Osteocyte (in vitro differentiated cells): ENCODE results near the gene TNPO2. TPM values are rescaled to one million over a fixed set of nuclear protein-coding genes. Genes with fewer than 3 reads are reported as not detected.

ENCODE experiments used
- DNase-seq: peaks from one replicate; pipeline ENCODE4 v3.0.0; 2021; ENCODE audit warnings: mixed read lengths; ENCODE audit not compliant: unreplicated experiment; ENCODE audit errors: extremely low spot score
- H3K27ac Mint-ChIP-seq: one replicate; pipeline ENCODE4 v1.8.0; 2021; ENCODE audit warnings: mild to moderate bottlenecking, mixed read lengths; ENCODE audit not compliant: unreplicated experiment
- H3K27me3 Mint-ChIP-seq: one replicate; pipeline ENCODE4 v1.8.0; 2021; ENCODE audit warnings: mixed read lengths; ENCODE audit not compliant: unreplicated experiment
- H3K36me3 Mint-ChIP-seq: one replicate; pipeline ENCODE4 v1.8.0; 2021; ENCODE audit warnings: mixed read lengths; ENCODE audit not compliant: unreplicated experiment
- H3K4me1 Mint-ChIP-seq: one replicate; pipeline ENCODE4 v1.8.0; 2021; ENCODE audit warnings: mixed read lengths; ENCODE audit not compliant: unreplicated experiment
- H3K4me3 Mint-ChIP-seq: one replicate; pipeline ENCODE4 v1.8.0; 2021; ENCODE audit warnings: mild to moderate bottlenecking, moderate library complexity, mixed read lengths; ENCODE audit not compliant: unreplicated experiment
- H3K9me3 Mint-ChIP-seq: one replicate; pipeline ENCODE4 v1.8.0; 2021; ENCODE audit warnings: mixed read lengths; ENCODE audit not compliant: unreplicated experiment
- total RNA-seq: library from RNA; stranded (reverse); gene quantifications from 2 replicates; pipeline ENCODE4 v1.2.1, GENCODE V29; 2021
- TF ChIP-seq, protein P1 (sequence below): fragments of 200-600 bp; sonication (generic); IDR thresholded peaks from 2 replicates; pipeline ENCODE4 v1.5.0; 2021; ENCODE audit warnings: antibody characterized with exemption, mild to moderate bottlenecking, moderate library complexity

TNPO2 gene
- total RNA-seq, 1 donor from 2014 or later = 93.3 TPM

- peaks cover 26% of the 10 kb centered on the region for H3K4me1 Mint-ChIP-seq
- no peaks in the 10 kb centered on the region for H3K9me3 Mint-ChIP-seq
- no peak overlapping the region for H3K27ac Mint-ChIP-seq
- TF ChIP-seq, protein P1, sequence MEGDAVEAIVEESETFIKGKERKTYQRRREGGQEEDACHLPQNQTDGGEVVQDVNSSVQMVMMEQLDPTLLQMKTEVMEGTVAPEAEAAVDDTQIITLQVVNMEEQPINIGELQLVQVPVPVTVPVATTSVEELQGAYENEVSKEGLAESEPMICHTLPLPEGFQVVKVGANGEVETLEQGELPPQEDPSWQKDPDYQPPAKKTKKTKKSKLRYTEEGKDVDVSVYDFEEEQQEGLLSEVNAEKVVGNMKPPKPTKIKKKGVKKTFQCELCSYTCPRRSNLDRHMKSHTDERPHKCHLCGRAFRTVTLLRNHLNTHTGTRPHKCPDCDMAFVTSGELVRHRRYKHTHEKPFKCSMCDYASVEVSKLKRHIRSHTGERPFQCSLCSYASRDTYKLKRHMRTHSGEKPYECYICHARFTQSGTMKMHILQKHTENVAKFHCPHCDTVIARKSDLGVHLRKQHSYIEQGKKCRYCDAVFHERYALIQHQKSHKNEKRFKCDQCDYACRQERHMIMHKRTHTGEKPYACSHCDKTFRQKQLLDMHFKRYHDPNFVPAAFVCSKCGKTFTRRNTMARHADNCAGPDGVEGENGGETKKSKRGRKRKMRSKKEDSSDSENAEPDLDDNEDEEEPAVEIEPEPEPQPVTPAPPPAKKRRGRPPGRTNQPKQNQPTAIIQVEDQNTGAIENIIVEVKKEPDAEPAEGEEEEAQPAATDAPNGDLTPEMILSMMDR = no peak
- H3K27me3 Mint-ChIP-seq = no peaks in the 10 kb centered on the region
- DNase-seq = no peak
- H3K36me3 Mint-ChIP-seq = peaks cover 7% of the 10 kb centered on the region
- peak overlapping the region; percentile 18 for H3K4me3 Mint-ChIP-seq
Observed at GRCh38 chr19:12664406-12665280, 59.1 kb downstream of the TNPO2 start.

- TF ChIP-seq, protein P1 = no peak
- peaks cover 3% of the 10 kb centered on the region for H3K4me1 Mint-ChIP-seq
- no peak overlapping the region for H3K4me3 Mint-ChIP-seq
- no peak overlapping the region for H3K27ac Mint-ChIP-seq
- H3K9me3 Mint-ChIP-seq = no peaks in the 10 kb centered on the region
- H3K36me3 Mint-ChIP-seq = peaks cover 13% of the 10 kb centered on the region
- H3K27me3 Mint-ChIP-seq = no peaks in the 10 kb centered on the region
- DNase-seq = no peak
Observed at GRCh38 chr19:12660980-12661379, 62.8 kb downstream of the TNPO2 start.

GRCh38 chr19:12657966-12658365 lies 65.8 kb downstream of the TNPO2 start:
- no peaks in the 10 kb centered on the region for H3K4me1 Mint-ChIP-seq
- TF ChIP-seq, protein P1 = no peak
- no peaks in the 10 kb centered on the region for H3K9me3 Mint-ChIP-seq
- H3K36me3 Mint-ChIP-seq = peaks cover 23% of the 10 kb centered on the region
- DNase-seq = no peak
- H3K27me3 Mint-ChIP-seq = no peaks in the 10 kb centered on the region
- no peak overlapping the region for H3K27ac Mint-ChIP-seq
- no peak overlapping the region for H3K4me3 Mint-ChIP-seq

DNA sequence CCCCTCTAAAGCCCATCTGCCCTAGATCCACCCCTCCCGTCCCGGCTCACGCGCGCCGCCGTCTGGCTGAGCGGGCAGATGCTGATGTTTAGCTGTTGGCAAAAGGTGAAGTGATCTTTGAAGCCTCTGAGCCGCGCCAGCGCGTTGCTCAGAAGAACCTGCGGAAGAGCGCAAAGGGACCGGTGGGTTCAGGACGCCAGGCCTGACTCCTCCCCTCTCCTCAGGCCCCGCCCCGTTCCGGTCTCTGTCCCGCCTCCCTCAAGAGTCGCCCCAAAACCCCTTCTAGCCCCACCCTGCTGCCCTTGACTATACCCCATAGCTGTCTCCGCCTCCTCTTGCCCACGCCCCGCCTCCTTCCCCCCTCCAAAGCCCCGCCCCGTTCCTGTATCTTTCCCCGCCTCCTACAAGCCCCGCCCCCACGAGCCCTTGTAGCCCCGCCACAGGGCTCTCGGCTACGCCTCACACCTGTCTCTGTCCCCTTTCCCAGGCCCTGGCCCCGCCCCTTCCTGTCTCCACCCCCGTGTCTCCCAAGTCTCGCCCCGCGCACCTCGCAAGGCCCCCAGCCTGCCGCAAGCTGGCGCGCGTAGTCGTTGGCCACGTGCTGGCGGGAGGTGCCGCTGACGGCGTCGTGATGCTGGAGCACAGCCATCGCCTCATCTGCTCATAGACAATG lies 66.7 kb downstream of the TNPO2 start:
- Mint-ChIP-seq H3K27me3 (no peaks in the 10 kb centered on the region), H3K36me3 (peaks cover 22% of the 10 kb centered on the region), H3K27ac (no peak overlapping the region), H3K9me3 (no peaks in the 10 kb centered on the region), H3K4me1 (no peaks in the 10 kb centered on the region), H3K4me3 (no peak overlapping the region)
- TF ChIP-seq, protein P1 = no peak
- no peak for DNase-seq

- no peak overlapping the region for H3K4me3 Mint-ChIP-seq
- DNase-seq = no peak
- H3K27me3 Mint-ChIP-seq = no peaks in the 10 kb centered on the region
- no peaks in the 10 kb centered on the region for H3K9me3 Mint-ChIP-seq
- H3K36me3 Mint-ChIP-seq = peaks cover 31% of the 10 kb centered on the region
- H3K27ac Mint-ChIP-seq = no peak overlapping the region
- TF ChIP-seq, protein P1 = no peak
- no peaks in the 10 kb centered on the region for H3K4me1 Mint-ChIP-seq
Observed at GRCh38 chr19:12655546-12655945, 68.2 kb downstream of the TNPO2 start.
